Spleen (tissue), 7 donors: Measurements from ENCODE around the gene BCL2L11.

Experiments
- CTCF ChIP-seq, 11 experiments: fragments of 200-600 bp in 7 of 11; fragments of 450-650 bp in 4 of 11; sonication (generic) in 4 of 11; IDR thresholded peaks in 8 of 11; conservative IDR thresholded peaks in 3 of 11; 1 replicate in 7 of 11; 2 replicates in 4 of 11; pipeline versions ENCODE4 v1.4.0 to v1.8.0; 2016 to 2021; ENCODE audit warnings: antibody characterized with exemption in 11 of 11, inconsistent platforms in 4 of 11, mild to moderate bottlenecking in 1 of 11
- POLR2A ChIP-seq, 3 donors: fragments of 450-650 bp; IDR thresholded peaks; one replicate each; pipeline ENCODE4 v1.5.1; 2017; ENCODE audit warnings: antibody characterized with exemption in 3 of 3, mild to moderate bottlenecking in 1 of 3
- POLR2AphosphoS5 ChIP-seq, 3 donors: sonication (generic); formaldehyde crosslinking; IDR thresholded peaks; one replicate each; pipeline ENCODE4 v1.5.1; 2017; ENCODE audit warnings: antibody characterized with exemption in 3 of 3
- donor health status: DM: no; HTN: no; CAD: no; lungs with moderate emphysema.
- donor health status: DM: no; HTN: no; CAD: no.
- donor health status: DM: no; HTN: no; CAD: no.

GRCh38 chr2:111156529-111156928 lies 35.8 kb downstream of the BCL2L11 start:
- TF ChIP-seq POLR2AphosphoS5 (IDR thresholded peaks at IDR 0.05) (no peak), CTCF (IDR thresholded peaks at IDR 0.05 in 8 of 11, conservative IDR thresholded peaks at IDR 0.05 in 3 of 11) (no peak), POLR2A (IDR thresholded peaks at IDR 0.05) (no peak)
